K562 (cell line): Measurements from ENCODE around the gene PRICKLE4. TPM values are rescaled to one million over a fixed set of nuclear protein-coding genes. Genes with fewer than 3 reads are reported as not detected.

Experiments used
- ATF2 ChIP-seq: sonication (generic); formaldehyde crosslinking; IDR thresholded peaks from 2 replicates; pipeline ENCODE4 v1.8.1; 2022; ENCODE audit warnings: missing genetic modification reagents
- CBX1 ChIP-seq: sonication (generic); IDR thresholded peaks from 2 replicates; pipeline ENCODE4 v1.6.1; 2016; ENCODE audit warnings: antibody characterized with exemption, low read depth, mild to moderate bottlenecking
- CTCF ChIP-seq, 3 experiments: IDR thresholded peaks in 2 of 3; conservative IDR thresholded peaks in 1 of 3; 2 replicates each; pipeline ENCODE4 v1.5.1; 2011 to 2012; ENCODE audit warnings: low read length in 3 of 3, mild to moderate bottlenecking in 3 of 3, control low read depth in 2 of 3, improper control_type of control experiment in 1 of 3, inconsistent platforms in 1 of 3, low read depth in 1 of 3, mixed read lengths in 1 of 3, moderate library complexity in 1 of 3; ENCODE audit not compliant: insufficient read depth in 2 of 3
- ESRRB ChIP-seq: fragments of 250-450 bp; sonication (Bioruptor Pico); IDR thresholded peaks from 2 replicates; pipeline ENCODE4 v1.5.0; 2020; ENCODE audit warnings: mild to moderate bottlenecking, moderate library complexity, borderline replicate concordance
- HINFP ChIP-seq: fragments of 450-650 bp; conservative IDR thresholded peaks from 2 replicates; pipeline ENCODE4 v1.6.1; 2016; ENCODE audit warnings: missing genetic modification characterization, low read depth, mild to moderate bottlenecking, control low read depth, missing compliant biosample characterization
- MTA3 ChIP-seq: fragments of 450-650 bp; formaldehyde crosslinking; IDR thresholded peaks from 2 replicates; pipeline ENCODE4 v1.6.1; 2017; ENCODE audit warnings: mild to moderate bottlenecking, borderline replicate concordance
- OTX1 ChIP-seq: fragments of 450-650 bp; formaldehyde crosslinking; IDR thresholded peaks from 2 replicates; pipeline ENCODE4 v1.4.0; 2022; ENCODE audit warnings: mild to moderate bottlenecking
- PYGO2 ChIP-seq: fragments of 450-650 bp; IDR thresholded peaks from 2 replicates; pipeline ENCODE4 v1.6.1; 2016; ENCODE audit warnings: mild to moderate bottlenecking, missing genetic modification characterization, moderate library complexity, missing compliant biosample characterization
- SIN3A ChIP-seq, 2 experiments: fragments of 150-350 bp in 1 of 2; IDR thresholded peaks; 2 replicates each; pipeline ENCODE4 v1.6.1; 2011 to 2016; ENCODE audit warnings: borderline replicate concordance in 2 of 2, low read depth in 2 of 2, low read length in 2 of 2, mild to moderate bottlenecking in 2 of 2, moderate library complexity in 2 of 2; ENCODE audit not compliant: control insufficient read depth in 1 of 2
- SMARCA4 ChIP-seq: fragments of 450-650 bp; IDR thresholded peaks from 2 replicates; pipeline ENCODE4 v1.6.1; 2016
- SMARCA5 ChIP-seq: fragments of 450-650 bp; IDR thresholded peaks from 2 replicates; pipeline ENCODE4 v1.6.1; 2016
- SNRNP70 ChIP-seq: fragments of 200-400 bp; formaldehyde crosslinking; optimal IDR thresholded peaks from 2 replicates; pipeline ENCODE3; 2017; ENCODE audit warnings: low read depth, low read length
- TAL1 ChIP-seq: fragments of 450-650 bp; IDR thresholded peaks from 2 replicates; pipeline ENCODE4 v1.6.1; 2016; ENCODE audit warnings: mild to moderate bottlenecking
- TRIM28 ChIP-seq: fragments of 450-650 bp; IDR thresholded peaks from 2 replicates; pipeline ENCODE4 v1.6.1; 2017
- U2AF1 ChIP-seq: fragments of 200-400 bp; formaldehyde crosslinking; optimal IDR thresholded peaks from 2 replicates; pipeline ENCODE3; 2017; ENCODE audit warnings: mild to moderate bottlenecking, low read depth, low read length, moderate library complexity
- WHSC1 ChIP-seq: IDR thresholded peaks from one replicate; pipeline ENCODE4 v1.6.1; 2012; ENCODE audit warnings: low read length, control low read depth, inconsistent platforms
- ZKSCAN1 ChIP-seq: fragments of 150-350 bp; IDR thresholded peaks from 2 replicates; pipeline ENCODE4 v1.6.1; 2016; ENCODE audit warnings: low read depth, low read length
- ZNF232 ChIP-seq: sonication (generic); formaldehyde crosslinking; IDR thresholded peaks from 2 replicates; pipeline ENCODE4 v1.8.0; 2022; ENCODE audit warnings: mild to moderate bottlenecking, missing genetic modification reagents
- ZNF24 ChIP-seq: fragments of 450-650 bp; IDR thresholded peaks from 2 replicates; pipeline ENCODE4 v1.6.1; 2016
- polyA plus RNA-seq, 8 experiments: library from polyadenylated mRNA; depleted of rRNA in 4 of 8; stranded (reverse) in 5 of 8; unstranded in 3 of 8; fragments of >200 nt; fragmentation: Nextera tagmentation in 2 of 8; fragmentation: Illumina TruSeq in 1 of 8; extraction: Ambion mirVana in 2 of 8; extraction: Trizol in 1 of 8; gene quantifications; 2 replicates each; pipeline versions ENCODE4 v1.2.1 to v1.2.3, GENCODE V29; 2011 to 2014; ENCODE audit warnings: inconsistent platforms in 1 of 8, missing spikeins in 1 of 8
- total RNA-seq, 7 experiments: library from RNA; depleted of rRNA in 6 of 7; stranded (reverse); fragments of >200 nt in 6 of 7; fragmentation: Illumina TruSeq in 2 of 7; extraction: Trizol in 2 of 7; gene quantifications; 2 replicates each; pipeline versions ENCODE4 v1.2.1 to v1.2.3, GENCODE V29; 2011 to 2021; ENCODE audit warnings: low replicate concordance in 1 of 7
- TF ChIP-seq, protein P1 (sequence below): sonication (generic); formaldehyde crosslinking; IDR thresholded peaks from 2 replicates; pipeline ENCODE4 v1.8.1; 2023; ENCODE audit warnings: mild to moderate bottlenecking, missing genetic modification reagents, moderate library complexity
- TF ChIP-seq, protein P2 (sequence below): fragments of 250-450 bp; sonication (Bioruptor Pico); IDR thresholded peaks from 2 replicates; pipeline ENCODE4 v1.8.0; 2022; ENCODE audit warnings: inconsistent platforms

PRICKLE4 gene
- total and polyA plus RNA-seq, 9 of the 15 experiments (the other 6 are each of a cell fraction or from before 2014, with no cell fraction given) = 0.20 to 0.32 (median 0.27) TPM; not detected in 6

GRCh38 chr6:41779788-41780550 lies 613 bp upstream of the PRICKLE4 start, which contains the start of gene FRS3 (continued):
- peak; percentile 94 to 99 (median 98) for TF ChIP-seq CTCF (IDR thresholded peaks at IDR 0.05 in 2 of 3, conservative IDR thresholded peaks at IDR 0.05 in 1 of 3; ENCODE audit: insufficient read depth in 2 of 3, low read depth in 1 of 3, low read length in 3 of 3)
- TF ChIP-seq CBX1 = peak; percentile 74; the same call in 1 of the 2 replicates
- TF ChIP-seq SMARCA5 = peak; percentile 31; the same call in 1 of the 2 replicates
- 0 out of 2 replicates have a peak, but pooled peaks have one; percentile 9 for TF ChIP-seq SMARCA4
- peak; percentile 43 for TF ChIP-seq MTA3
- TF ChIP-seq ESRRB (CRISPR knock-in tag) = no peak
- TF ChIP-seq TAL1 = peak; percentile 20; the same call in 1 of the 2 replicates
- TF ChIP-seq ZNF24 = peak; percentile 64; the same call in 1 of the 2 replicates
- TF ChIP-seq, protein P1, sequence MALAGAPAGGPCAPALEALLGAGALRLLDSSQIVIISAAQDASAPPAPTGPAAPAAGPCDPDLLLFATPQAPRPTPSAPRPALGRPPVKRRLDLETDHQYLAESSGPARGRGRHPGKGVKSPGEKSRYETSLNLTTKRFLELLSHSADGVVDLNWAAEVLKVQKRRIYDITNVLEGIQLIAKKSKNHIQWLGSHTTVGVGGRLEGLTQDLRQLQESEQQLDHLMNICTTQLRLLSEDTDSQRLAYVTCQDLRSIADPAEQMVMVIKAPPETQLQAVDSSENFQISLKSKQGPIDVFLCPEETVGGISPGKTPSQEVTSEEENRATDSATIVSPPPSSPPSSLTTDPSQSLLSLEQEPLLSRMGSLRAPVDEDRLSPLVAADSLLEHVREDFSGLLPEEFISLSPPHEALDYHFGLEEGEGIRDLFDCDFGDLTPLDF = 0 out of 2 replicates have a peak, but pooled peaks have one; percentile 38
- no peak for TF ChIP-seq PYGO2
- TF ChIP-seq TRIM28 = no peak
- no peak for TF ChIP-seq WHSC1
- TF ChIP-seq, protein P2, sequence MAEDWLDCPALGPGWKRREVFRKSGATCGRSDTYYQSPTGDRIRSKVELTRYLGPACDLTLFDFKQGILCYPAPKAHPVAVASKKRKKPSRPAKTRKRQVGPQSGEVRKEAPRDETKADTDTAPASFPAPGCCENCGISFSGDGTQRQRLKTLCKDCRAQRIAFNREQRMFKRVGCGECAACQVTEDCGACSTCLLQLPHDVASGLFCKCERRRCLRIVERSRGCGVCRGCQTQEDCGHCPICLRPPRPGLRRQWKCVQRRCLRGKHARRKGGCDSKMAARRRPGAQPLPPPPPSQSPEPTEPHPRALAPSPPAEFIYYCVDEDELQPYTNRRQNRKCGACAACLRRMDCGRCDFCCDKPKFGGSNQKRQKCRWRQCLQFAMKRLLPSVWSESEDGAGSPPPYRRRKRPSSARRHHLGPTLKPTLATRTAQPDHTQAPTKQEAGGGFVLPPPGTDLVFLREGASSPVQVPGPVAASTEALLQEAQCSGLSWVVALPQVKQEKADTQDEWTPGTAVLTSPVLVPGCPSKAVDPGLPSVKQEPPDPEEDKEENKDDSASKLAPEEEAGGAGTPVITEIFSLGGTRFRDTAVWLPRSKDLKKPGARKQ = no peak
- TF ChIP-seq OTX1 (CRISPR knock-in tag) = peak; percentile 82; the same call in 1 of the 2 replicates
- TF ChIP-seq ATF2 = no peak
- peak; percentile 26; the same call in 1 of the 2 replicates for TF ChIP-seq ZNF232 (CRISPR knock-in tag)
- peak; percentile 12; the same call in 1 of the 2 replicates for TF ChIP-seq ZKSCAN1
- no peak for TF ChIP-seq SNRNP70
- peak in 1 of 2 experiments; percentile 79; a peak in 2 of 4 replicates for TF ChIP-seq SIN3A (IDR thresholded peaks at IDR 0.05; ENCODE audit: borderline replicate concordance in 2 of 2, control insufficient read depth in 1 of 2, low read depth in 2 of 2, low read length in 2 of 2)
- peak; percentile 94 for TF ChIP-seq HINFP
- TF ChIP-seq U2AF1 = peak; percentile 41
